Thoracic aorta (tissue), 2 donors: Measurements from ENCODE around the gene TACC2. TPM values are rescaled to one million over a fixed set of nuclear protein-coding genes. Genes with fewer than 3 reads are reported as not detected.

ENCODE experiments used
- ATAC-seq: fragments of 150-250 bp; one replicate; pipeline ENCODE4 v1.8.0; 2017; ENCODE audit warnings: low read depth; ENCODE audit not compliant: insufficient number of reproducible peaks, low FRiP score
- DNase-seq: peaks from one replicate; pipeline ENCODE4 v3.0.0-alpha.2; 2020; ENCODE audit warnings: low spot score
- H3K27ac ChIP-seq, 2 donors: fragments of 200-600 bp; sonication (generic); 1 replicate in 1 of 2; 2 replicates in 1 of 2; pipeline ENCODE4 v1.5.1; 2016; ENCODE audit warnings: mild to moderate bottlenecking in 2 of 2, moderate library complexity in 2 of 2
- H3K27me3 ChIP-seq: fragments of 200-600 bp; sonication (generic); replicated peaks from 2 replicates; pipeline ENCODE4 v1.6.0; 2016; ENCODE audit warnings: mild to moderate bottlenecking; ENCODE audit not compliant: insufficient read depth
- H3K36me3 ChIP-seq: fragments of 200-600 bp; sonication (generic); one replicate; pipeline ENCODE4 v1.5.1; 2016
- H3K4me1 ChIP-seq, 2 donors: fragments of 200-600 bp; sonication (generic); 1 replicate in 1 of 2; 2 replicates in 1 of 2; pipeline versions ENCODE4 v1.5.1 to v1.6.0; 2016; ENCODE audit warnings: low read depth in 2 of 2, mild to moderate bottlenecking in 1 of 2; ENCODE audit not compliant: control insufficient read depth in 1 of 2
- H3K4me3 ChIP-seq: fragments of 200-600 bp; sonication (generic); 2 replicates; pipeline ENCODE4 v1.5.1; 2016; ENCODE audit warnings: mild to moderate bottlenecking
- H3K9me3 ChIP-seq: fragments of 200-600 bp; sonication (generic); 2 replicates; pipeline ENCODE4 v1.5.1; 2016
- total RNA-seq, 2 donors: library from RNA; depleted of rRNA; stranded (reverse); fragments of >200 nt; gene quantifications; one replicate each; pipeline versions ENCODE4 v1.1.0 to v1.2.3, GENCODE V29; 2016
- TF ChIP-seq, protein P1 (sequence below): fragments of 200-600 bp; sonication (generic); IDR thresholded peaks from one replicate; pipeline ENCODE4 v1.5.1; 2019; ENCODE audit warnings: antibody characterized with exemption

TACC2 gene
- total RNA-seq, 2 donors from 2014 or later, result 52.1 to 71.0 TPM

DNA sequence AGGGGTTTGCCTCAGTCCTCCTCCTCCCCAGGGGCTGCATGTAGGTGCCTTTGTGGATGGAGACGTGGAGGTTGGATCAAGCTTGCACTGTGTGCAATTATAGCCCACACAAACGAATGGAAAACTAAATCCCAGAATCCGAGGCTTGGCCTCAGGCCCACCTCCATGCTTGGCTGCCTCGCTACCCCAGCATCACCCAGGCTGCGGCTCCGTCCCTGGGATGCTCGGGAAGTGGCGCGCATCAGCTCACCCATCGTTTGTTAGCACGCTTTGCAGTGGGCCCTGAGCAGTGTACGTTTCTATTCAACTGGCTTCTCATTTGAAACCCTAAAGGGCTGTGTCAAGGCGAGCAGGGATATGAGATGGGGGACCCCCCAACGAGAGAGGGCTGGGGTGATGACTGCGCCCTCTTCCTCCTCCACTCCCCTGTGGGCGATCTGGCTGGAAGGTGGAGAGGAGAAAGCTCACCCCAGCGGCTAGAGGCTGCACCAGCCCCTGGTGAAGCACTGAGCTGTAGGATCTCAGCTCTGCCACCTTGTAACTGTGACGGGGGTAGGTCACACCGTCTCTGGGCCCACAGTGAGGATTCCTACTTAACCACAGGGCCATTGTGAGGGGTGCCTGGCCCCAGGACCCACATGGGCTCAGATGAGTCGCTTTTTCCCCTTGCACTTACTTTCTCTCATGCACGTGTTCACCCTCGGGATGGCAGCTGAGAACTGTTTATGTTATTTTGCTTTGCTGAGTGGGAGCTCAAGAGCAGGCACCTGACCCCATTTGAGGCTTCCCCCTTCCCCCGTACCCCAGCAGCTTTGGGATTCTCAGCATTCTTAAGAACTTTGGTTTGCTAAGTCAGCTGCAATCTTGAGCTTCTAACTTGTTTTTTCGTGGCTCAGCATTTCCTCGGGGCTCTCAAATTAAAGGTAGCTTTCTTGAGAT is 269.4 kb downstream of the TACC2 start:
- DNase-seq (no peak), ATAC-seq (no peak)
- H3K36me3 ChIP-seq, result peaks cover 11% of the 10 kb centered on the region
- H3K27ac ChIP-seq, result no peak overlapping the region
- no peaks in the 10 kb centered on the region for H3K27me3 ChIP-seq
- peaks cover 8% of the 10 kb centered on the region for H3K9me3 ChIP-seq
- no peaks in the 10 kb centered on the region for H3K4me1 ChIP-seq
- TF ChIP-seq, protein P1, sequence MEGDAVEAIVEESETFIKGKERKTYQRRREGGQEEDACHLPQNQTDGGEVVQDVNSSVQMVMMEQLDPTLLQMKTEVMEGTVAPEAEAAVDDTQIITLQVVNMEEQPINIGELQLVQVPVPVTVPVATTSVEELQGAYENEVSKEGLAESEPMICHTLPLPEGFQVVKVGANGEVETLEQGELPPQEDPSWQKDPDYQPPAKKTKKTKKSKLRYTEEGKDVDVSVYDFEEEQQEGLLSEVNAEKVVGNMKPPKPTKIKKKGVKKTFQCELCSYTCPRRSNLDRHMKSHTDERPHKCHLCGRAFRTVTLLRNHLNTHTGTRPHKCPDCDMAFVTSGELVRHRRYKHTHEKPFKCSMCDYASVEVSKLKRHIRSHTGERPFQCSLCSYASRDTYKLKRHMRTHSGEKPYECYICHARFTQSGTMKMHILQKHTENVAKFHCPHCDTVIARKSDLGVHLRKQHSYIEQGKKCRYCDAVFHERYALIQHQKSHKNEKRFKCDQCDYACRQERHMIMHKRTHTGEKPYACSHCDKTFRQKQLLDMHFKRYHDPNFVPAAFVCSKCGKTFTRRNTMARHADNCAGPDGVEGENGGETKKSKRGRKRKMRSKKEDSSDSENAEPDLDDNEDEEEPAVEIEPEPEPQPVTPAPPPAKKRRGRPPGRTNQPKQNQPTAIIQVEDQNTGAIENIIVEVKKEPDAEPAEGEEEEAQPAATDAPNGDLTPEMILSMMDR, result no peak
- no peak overlapping the region for H3K4me3 ChIP-seq

DNA sequence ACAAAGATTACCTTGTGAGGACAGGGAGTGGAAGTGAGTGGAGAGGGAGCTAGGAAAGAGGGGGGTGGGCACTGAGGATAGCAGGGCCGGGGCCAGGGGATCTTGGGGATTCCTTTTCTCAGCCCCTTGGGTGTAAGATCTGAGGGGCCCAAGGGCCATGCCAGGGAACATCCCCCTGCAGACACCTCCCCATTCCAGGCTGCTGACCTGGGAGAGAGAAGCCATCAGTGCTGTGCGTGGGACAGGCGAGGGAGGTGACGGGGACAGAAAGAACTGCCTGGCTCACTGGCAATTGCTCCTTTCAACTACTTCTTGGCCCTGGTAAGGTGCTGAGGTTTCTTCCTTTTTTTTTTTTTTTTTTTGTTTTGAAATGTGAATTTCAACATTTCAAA is 270.1 kb downstream of the TACC2 start:
- Histone ChIP-seq H3K9me3 (peaks cover 8% of the 10 kb centered on the region), H3K27me3 (no peaks in the 10 kb centered on the region), H3K36me3 (peaks cover 7% of the 10 kb centered on the region), H3K4me1 (no peaks in the 10 kb centered on the region), H3K27ac (no peak overlapping the region), H3K4me3 (no peak overlapping the region)
- TF ChIP-seq, protein P1, result no peak
- DNase-seq (no peak), ATAC-seq (no peak)

DNA sequence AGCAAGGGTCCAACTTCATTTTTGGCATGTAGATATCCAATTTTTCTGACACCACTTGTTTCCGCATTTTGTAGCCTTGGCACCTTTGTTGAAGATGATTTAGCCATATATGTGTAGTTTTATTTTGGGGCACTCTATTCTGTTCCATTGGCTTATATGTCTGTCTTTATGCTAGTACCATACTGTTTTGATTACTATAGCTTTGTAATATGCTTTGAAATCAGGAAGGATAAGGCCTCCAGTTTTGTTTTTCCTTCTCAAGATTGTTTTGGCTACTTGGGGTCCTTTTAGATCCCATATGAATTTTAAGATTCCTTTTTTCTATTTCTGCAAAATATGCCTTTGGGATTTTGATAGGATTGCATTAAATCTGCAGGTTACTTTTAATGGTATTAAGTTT is 272.6 kb downstream of the TACC2 start:
- DNase-seq (no peak), ATAC-seq (no peak)
- peaks cover 8% of the 10 kb centered on the region for H3K9me3 ChIP-seq
- no peaks in the 10 kb centered on the region for H3K27me3 ChIP-seq
- no peaks in the 10 kb centered on the region for H3K4me1 ChIP-seq
- peaks cover 9% of the 10 kb centered on the region for H3K36me3 ChIP-seq
- TF ChIP-seq, protein P1, result no peak
- no peak overlapping the region for H3K27ac ChIP-seq
- no peak overlapping the region for H3K4me3 ChIP-seq

DNA sequence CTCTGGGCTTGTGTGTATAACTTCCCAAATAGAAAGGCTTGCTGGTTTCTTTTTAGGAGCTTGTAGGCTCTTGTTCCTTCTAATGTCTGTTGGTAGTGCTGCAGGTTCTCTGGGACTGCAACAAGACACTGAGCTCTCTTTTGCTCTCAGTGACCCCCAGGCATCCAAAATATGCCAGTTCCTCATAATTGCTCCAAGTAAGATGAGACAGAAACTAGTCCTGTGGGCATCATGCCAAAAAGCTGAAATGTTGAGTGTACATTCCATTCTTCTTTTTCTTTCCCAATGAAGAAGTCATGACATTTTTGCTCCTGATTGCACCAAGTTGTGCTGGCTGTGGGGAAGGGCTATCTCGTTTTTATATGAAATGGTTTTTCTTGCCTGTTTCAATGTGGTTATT is 275.0 kb downstream of the TACC2 start:
- Histone ChIP-seq H3K27me3 (no peaks in the 10 kb centered on the region), H3K36me3 (peaks cover 2% of the 10 kb centered on the region), H3K27ac (no peak overlapping the region), H3K4me3 (no peak overlapping the region), H3K9me3 (peaks cover 8% of the 10 kb centered on the region), H3K4me1 (no peaks in the 10 kb centered on the region)
- no peak for ATAC-seq
- TF ChIP-seq, protein P1, result no peak
- no peak for DNase-seq

DNA sequence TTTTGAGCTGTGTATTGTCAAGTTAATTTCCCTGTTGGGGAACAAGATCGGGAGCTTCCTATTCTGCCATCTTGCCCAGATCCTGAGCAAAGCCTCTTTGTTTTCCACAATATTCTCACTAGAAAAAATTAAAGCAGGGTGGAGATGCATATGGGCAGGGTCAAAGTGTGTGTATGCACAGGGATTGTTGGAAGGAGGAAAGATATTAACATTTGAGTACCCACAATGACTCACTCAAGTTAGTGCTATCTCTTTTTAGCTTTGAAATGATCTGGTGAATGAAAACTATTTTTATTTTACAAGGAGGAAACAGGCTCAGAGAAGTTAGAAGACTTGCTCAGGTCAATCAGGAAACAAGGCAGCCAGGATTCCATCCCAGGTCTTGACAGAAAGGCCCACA is 275.5 kb downstream of the TACC2 start:
- no peak for DNase-seq
- no peak for ATAC-seq
- Histone ChIP-seq H3K27me3 (no peaks in the 10 kb centered on the region), H3K36me3 (peaks cover 2% of the 10 kb centered on the region), H3K4me1 (no peaks in the 10 kb centered on the region), H3K9me3 (peaks cover 8% of the 10 kb centered on the region), H3K27ac (no peak overlapping the region), H3K4me3 (no peak overlapping the region)
- TF ChIP-seq, protein P1, result no peak
